D341Med (cell line): ENCODE data around the gene RGPD5.
"Not testable (repeated sequence)": the region's sequence is repeated elsewhere in the genome, so short reads cannot be mapped to it uniquely, and the experiment has no call there.

Source experiments
- DNase-seq: peaks from one replicate; pipeline ENCODE4 v3.0.0; 2012; ENCODE audit warnings: low spot score

The RGPD5 gene

DNA sequence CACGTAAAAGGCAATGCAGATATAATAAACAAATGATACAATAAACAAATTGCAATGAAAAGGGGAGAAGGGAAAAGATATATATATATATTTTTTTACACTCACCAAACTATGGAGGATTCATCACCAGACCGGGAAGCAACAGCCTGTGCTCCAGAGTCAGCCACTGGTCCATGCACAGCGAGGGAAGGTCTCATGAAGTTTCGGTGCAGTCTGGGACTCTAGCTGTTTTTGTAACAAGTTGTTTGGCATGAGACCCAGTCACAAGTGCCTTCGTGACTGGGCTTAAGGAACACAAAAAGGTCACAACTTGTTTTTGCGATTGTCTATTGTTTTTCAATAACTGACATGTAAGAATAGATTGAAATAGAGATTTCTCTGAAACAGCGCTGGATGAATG, 99.6 kb downstream of the RGPD5 start:
- not testable (repeated sequence) for DNase-seq

DNA sequence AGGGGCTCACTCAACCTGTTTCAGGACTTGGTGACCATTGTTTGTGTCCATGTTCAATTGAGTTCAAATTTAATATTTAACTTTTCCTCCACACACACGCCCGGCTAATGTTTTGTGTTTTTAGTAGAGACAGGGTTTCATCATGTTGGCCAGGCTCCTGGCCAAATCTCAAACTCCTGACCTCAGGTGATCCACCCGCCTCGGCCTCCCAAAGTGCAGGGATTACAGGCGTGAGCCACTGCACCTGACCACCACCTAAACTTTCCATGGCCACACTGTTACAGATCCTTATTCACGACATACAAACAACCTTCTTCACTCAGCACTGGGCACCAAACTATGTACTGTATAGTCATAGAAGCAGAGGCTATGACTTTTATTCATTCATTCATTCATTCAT, 100.0 kb downstream of the RGPD5 start:
- DNase-seq, result not testable (repeated sequence)

DNA sequence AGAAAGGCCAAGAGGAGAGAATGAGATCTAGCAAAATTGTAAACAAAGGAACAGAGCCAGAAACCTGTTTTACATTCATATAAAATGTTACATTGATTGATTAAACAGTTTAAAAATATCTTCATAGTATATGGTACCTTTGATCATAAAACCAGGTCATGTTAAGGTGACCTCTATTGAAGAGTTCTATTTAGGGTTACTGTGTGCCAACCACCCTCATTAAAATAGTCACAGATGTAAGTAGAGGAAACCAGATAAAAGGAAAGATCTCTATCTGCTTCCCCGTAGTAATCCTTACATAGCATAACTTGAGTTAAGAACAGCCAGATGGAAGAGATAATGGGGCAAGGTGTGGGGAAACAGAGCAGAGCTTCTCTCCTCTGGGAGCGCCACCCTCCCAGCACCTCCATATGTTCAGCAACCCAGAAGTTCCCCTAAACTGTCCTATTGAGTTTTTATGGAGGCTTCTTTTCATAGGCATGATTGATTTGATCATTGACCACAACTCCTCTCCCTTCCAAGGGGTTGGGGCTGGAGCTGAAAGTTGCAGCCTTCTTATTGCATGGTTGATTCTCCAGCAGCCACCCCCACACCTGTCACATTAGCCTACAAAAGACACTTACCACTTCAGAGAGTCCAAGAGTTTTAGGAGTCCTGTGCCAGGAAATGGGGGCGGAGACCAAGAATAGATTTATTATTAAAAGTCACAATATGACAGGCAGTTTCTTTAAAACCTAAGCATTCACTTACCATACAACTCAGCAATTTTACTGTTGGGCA, 101.2 kb downstream of the RGPD5 start:
- not testable (repeated sequence) for DNase-seq

DNA sequence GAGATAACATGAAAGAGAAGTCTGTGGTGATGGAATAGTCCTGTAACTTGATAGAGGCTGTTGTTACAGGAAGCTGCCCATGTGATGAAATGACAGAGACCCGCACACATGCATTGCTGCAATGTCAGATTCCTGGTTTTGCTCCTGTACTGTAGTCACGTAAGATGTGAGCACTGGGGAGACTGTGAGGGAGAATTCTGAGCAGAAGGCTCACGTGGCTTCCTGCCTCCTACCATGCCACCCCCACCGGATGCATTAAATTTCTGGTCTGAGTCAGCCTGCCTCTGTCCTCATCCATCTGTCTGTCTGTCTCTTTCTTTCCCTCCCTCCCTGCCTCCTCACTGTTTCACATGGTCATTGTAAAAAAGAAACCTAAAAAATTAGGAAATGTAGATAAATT, 102.1 kb downstream of the RGPD5 start:
- DNase-seq, result not testable (repeated sequence)

DNA sequence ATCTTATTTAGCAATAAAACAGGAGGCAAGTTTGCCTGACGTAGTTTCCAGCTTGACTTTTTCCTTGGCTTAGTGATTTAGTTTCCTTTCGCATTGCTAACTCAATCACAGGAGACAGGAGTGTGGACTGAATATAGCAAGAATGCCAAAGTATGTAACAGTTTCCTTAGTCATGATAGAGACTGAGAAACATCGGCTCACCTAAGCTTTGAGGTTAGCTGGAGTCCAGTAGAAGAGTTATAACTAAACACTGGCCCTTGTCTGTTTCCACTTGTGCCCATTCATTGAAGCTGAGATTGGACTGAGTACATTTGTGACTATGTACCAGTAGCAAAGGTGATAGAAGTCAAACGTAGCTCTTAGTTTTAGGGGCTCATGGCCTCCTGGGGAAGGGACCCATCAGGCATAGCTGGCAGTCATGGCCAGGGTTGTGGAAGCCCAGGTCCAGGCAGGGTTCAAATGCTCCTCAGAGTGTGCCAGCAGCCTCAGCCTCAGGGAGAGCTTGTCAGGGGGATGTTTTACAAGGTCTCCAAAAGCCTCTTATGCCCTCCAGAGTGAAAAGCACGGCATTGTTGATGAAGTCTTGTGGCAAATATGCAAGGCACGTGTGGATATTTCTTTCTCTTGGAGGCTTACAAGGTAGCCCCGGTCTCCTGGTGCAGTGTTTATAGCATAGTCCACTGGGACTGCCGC, 103.8 kb downstream of the RGPD5 start:
- DNase-seq, result not testable (repeated sequence)

DNA sequence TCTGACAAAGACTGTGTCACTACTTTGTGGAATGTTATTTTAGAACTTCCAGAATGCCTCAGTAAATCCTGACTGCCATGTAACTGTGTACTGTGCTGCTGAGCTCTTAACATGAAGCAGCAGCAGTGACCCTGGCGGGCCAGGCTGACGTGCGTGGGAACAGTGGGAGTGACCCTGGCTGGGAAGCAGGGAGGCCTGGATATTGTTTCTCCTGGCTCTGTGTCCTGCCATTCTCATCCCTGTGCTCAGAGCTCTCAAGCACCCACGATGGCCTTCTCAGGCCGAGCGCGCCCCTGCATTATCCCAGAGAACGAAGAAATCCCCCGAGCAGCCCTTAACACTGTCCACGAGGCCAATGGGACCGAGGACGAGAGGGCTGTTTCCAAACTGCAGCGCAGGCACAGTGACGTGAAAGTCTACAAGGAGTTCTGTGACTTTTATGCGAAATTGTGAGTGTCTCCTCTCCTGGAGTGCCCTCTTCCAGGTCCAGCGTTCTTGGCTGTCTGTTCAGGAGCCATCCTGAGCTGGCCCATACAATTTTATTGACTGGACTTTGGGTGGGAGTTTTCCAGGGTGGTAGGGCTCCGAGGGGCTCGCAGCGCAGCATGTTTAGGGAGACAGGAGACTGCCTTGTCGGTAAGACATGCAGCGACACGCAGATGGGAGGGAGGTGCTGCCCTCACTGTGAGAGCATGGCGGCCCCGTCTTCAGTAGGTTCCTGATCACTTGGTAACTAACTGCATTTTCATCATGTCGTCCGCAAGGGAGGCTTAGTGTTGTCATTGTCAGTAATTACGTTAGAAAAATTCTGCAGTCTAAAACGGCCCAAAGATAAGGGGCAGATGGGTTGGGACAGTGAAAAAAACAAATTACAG, 104.6 kb downstream of the RGPD5 start, which contains the start of gene LIMS3:
Gene LIMS3, plus strand, starts transcription at position 227 of the 875 bp plus-strand sequence. Its CDS starts 41 bp downstream, at position 268.
- DNase-seq, result not testable (repeated sequence)

DNA sequence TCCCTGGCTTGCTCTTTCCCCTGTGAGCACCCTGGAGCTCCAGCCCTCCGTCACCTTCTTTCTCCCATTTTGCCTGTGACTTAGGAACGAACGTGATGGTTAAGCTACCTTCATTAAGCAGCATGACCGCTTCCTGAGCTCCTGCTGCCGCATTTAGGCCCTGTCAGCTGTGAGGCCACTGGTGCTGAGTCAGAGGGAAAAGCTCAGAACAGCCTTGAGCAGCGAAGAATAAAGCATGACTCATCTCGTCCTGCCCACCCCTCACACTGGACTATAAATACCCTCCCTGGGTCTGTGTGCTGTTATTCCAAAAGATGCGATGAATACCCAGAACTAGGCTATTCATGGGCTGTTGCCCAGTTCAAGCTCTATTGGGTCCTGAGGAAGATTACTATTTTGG, 111.7 kb downstream of the RGPD5 start:
- DNase-seq, result not testable (repeated sequence)
